HEK293 (cell line): ENCODE data around the gene CNKSR2.
A peak's percentile ranks its signal among the peaks of the same experiment; 100 is the strongest.

ENCODE experiments used
- CTCF ChIA-PET: fragments of 350-600 bp; formaldehyde crosslinking; extraction: SDS; loops from one replicate; lab custom pipeline; 2021; ENCODE audit warnings: antibody characterized with exemption; lab: Yijun Ruan, JAX
- POLR2A ChIA-PET: fragments of 300-600 bp; formaldehyde crosslinking; extraction: SDS; loops from one replicate; lab custom pipeline; 2020; ENCODE audit warnings: antibody characterized with exemption, inconsistent platforms; lab: Yijun Ruan, JAX
- H3K27ac ChIP-seq: fragments of 200-500 bp; sonication (Bioruptor generic); 2 replicates; pipeline ENCODE4 v1.5.1; 2014; ENCODE audit warnings: low read depth, low read length, control low read depth, inconsistent platforms; ENCODE audit errors: extremely low read depth
- H3K36me3 ChIP-seq, 2 experiments: fragments of 200-500 bp in 1 of 2; sonication (Bioruptor generic) in 1 of 2; 1 replicate in 1 of 2; 2 replicates in 1 of 2; pipeline ENCODE4 v1.5.1; 2014 to 2017; ENCODE audit warnings: inconsistent platforms in 2 of 2, low read length in 2 of 2; ENCODE audit not compliant: control insufficient read depth in 2 of 2, insufficient read depth in 1 of 2
- H3K4me1 ChIP-seq: fragments of 200-500 bp; sonication (Bioruptor generic); 2 replicates; pipeline ENCODE4 v1.5.1; 2014; ENCODE audit warnings: mild to moderate bottlenecking, low read length, inconsistent platforms; ENCODE audit not compliant: control insufficient read depth, insufficient read depth
- H3K4me3 ChIP-seq: 2 replicates; pipeline ENCODE4 v1.5.1; 2011; ENCODE audit warnings: low read depth, mild to moderate bottlenecking, control low read depth, low read length, moderate library complexity
- H3K9me3 ChIP-seq: fragments of 200-500 bp; sonication (Bioruptor generic); 2 replicates; pipeline ENCODE4 v1.5.1; 2014; ENCODE audit warnings: low read depth, low read length, inconsistent platforms; ENCODE audit not compliant: control insufficient read depth, insufficient read depth
- BCL6B ChIP-seq: fragments of 450-650 bp; formaldehyde crosslinking; IDR thresholded peaks from 2 replicates; pipeline ENCODE4 v1.5.1; 2017; ENCODE audit warnings: missing biosample characterization, missing genetic modification characterization
- SETDB1 ChIP-seq: IDR thresholded peaks from one replicate; pipeline ENCODE4 v1.6.1; 2017; ENCODE audit warnings: mild to moderate bottlenecking, low read length, moderate library complexity, mixed read lengths; ENCODE audit not compliant: insufficient read length
- TCF7L2 ChIP-seq: IDR thresholded peaks from 2 replicates; pipeline ENCODE4 v1.6.1; 2011; ENCODE audit warnings: low read depth, mild to moderate bottlenecking, inconsistent platforms, low read length, moderate library complexity, borderline replicate concordance
- ZEB2 ChIP-seq: fragments of 450-650 bp; formaldehyde crosslinking; IDR thresholded peaks from 2 replicates; pipeline ENCODE4 v1.5.1; 2016; ENCODE audit warnings: missing biosample characterization, missing genetic modification characterization
- ZFHX2 ChIP-seq: fragments of 450-650 bp; formaldehyde crosslinking; conservative IDR thresholded peaks from 2 replicates; pipeline ENCODE4 v1.5.1; 2016; ENCODE audit warnings: missing biosample characterization, missing genetic modification characterization
- ZNF311 ChIP-seq: fragments of 450-650 bp; formaldehyde crosslinking; IDR thresholded peaks from 2 replicates; pipeline ENCODE4 v1.5.1; 2017; ENCODE audit warnings: missing biosample characterization, missing genetic modification characterization, borderline replicate concordance
- ZNF324 ChIP-seq: fragments of 450-650 bp; formaldehyde crosslinking; IDR thresholded peaks from 2 replicates; pipeline ENCODE4 v1.5.1; 2016; ENCODE audit warnings: missing biosample characterization, missing genetic modification characterization
- ZNF366 ChIP-seq: fragments of 450-650 bp; formaldehyde crosslinking; conservative IDR thresholded peaks from 2 replicates; pipeline ENCODE4 v1.5.1; 2016; ENCODE audit warnings: missing biosample characterization, missing genetic modification characterization
- ZNF394 ChIP-seq: fragments of 450-650 bp; formaldehyde crosslinking; IDR thresholded peaks from 2 replicates; pipeline ENCODE4 v1.5.1; 2016; ENCODE audit warnings: missing biosample characterization, missing genetic modification characterization, mild to moderate bottlenecking, moderate library complexity, borderline replicate concordance
- ZNF398 ChIP-seq: fragments of 450-650 bp; formaldehyde crosslinking; IDR thresholded peaks from 2 replicates; pipeline ENCODE4 v1.5.1; 2017; ENCODE audit warnings: missing biosample characterization, missing genetic modification characterization
- ZNF416 ChIP-seq: fragments of 450-650 bp; formaldehyde crosslinking; IDR thresholded peaks from 2 replicates; pipeline ENCODE4 v1.5.1; 2016; ENCODE audit warnings: missing biosample characterization, missing genetic modification characterization
- ZNF433 ChIP-seq: fragments of 450-650 bp; formaldehyde crosslinking; IDR thresholded peaks from 2 replicates; pipeline ENCODE4 v1.5.1; 2016; ENCODE audit warnings: missing biosample characterization, missing genetic modification characterization, low read depth
- ZNF488 ChIP-seq: fragments of 450-650 bp; formaldehyde crosslinking; IDR thresholded peaks from 2 replicates; pipeline ENCODE4 v1.5.1; 2016; ENCODE audit warnings: missing biosample characterization, missing genetic modification characterization
- ZNF596 ChIP-seq: fragments of 450-650 bp; IDR thresholded peaks from 2 replicates; pipeline ENCODE4 v1.5.0; 2018; ENCODE audit warnings: missing biosample characterization, mild to moderate bottlenecking, missing genetic modification characterization, moderate library complexity
- ZNF610 ChIP-seq: fragments of 450-650 bp; formaldehyde crosslinking; IDR thresholded peaks from 2 replicates; pipeline ENCODE4 v1.5.1; 2016; ENCODE audit warnings: missing biosample characterization, missing genetic modification characterization, borderline replicate concordance
- ZNF626 ChIP-seq: fragments of 450-650 bp; sonication (Bioruptor Pico); formaldehyde crosslinking; IDR thresholded peaks from 2 replicates; pipeline ENCODE4 v1.5.1; 2018; ENCODE audit warnings: missing biosample characterization, missing genetic modification characterization, inconsistent platforms
- ZNF768 ChIP-seq: fragments of 450-650 bp; formaldehyde crosslinking; IDR thresholded peaks from 2 replicates; pipeline ENCODE4 v1.5.1; 2018; ENCODE audit warnings: missing biosample characterization, mild to moderate bottlenecking, missing genetic modification characterization
- ZSCAN30 ChIP-seq: fragments of 450-650 bp; IDR thresholded peaks from 2 replicates; pipeline ENCODE4 v1.5.1; 2018; ENCODE audit warnings: missing biosample characterization, mild to moderate bottlenecking, missing genetic modification characterization, moderate library complexity

The CNKSR2 gene

GRCh38 chrX:21675931-21676330 lies 301.7 kb downstream of the CNKSR2 start (continued):
- no peak for TF ChIP-seq BCL6B (tag by site-specific recombination)
- TF ChIP-seq ZNF311 (tag by site-specific recombination): no peak
- no peak for TF ChIP-seq ZNF488 (tag by site-specific recombination)
- no peak for TF ChIP-seq ZEB2 (tag by site-specific recombination)
- no peak for TF ChIP-seq ZNF366 (tag by site-specific recombination)
- TF ChIP-seq ZNF626 (tag by site-specific recombination): no peak
- no peak for TF ChIP-seq ZNF596 (tag by site-specific recombination)

- TF ChIP-seq SETDB1 (peak; percentile 32), ZNF416 (tag by site-specific recombination) (no peak)
- TF ChIP-seq, all 188 proteins: peak for 1
- H3K4me3 ChIP-seq: no peak overlapping the region
- ChIA-PET CTCF (no interaction called here), POLR2A (no interaction called here)
- no peaks in the 10 kb centered on the region for H3K9me3 ChIP-seq
- no peak overlapping the region for H3K27ac ChIP-seq
- no peaks in the 10 kb centered on the region for H3K4me1 ChIP-seq
- no peaks in the 10 kb centered on the region for H3K36me3 ChIP-seq
These were observed 303.9 kb downstream of the CNKSR2 start for GRCh38 chrX:21678048-21678612.

- H3K36me3 ChIP-seq: no peaks in the 10 kb centered on the region
- H3K9me3 ChIP-seq: no peaks in the 10 kb centered on the region
- H3K4me1 ChIP-seq: no peaks in the 10 kb centered on the region
- POLR2A ChIA-PET: no interaction called here
- H3K27ac ChIP-seq: no peak overlapping the region
- CTCF ChIA-PET: interaction anchor here (1.0 kb wide), 1 partner anchor 13 kb away, joined by 3 read pairs; no protein-coding TSS in a partner anchor
- H3K4me3 ChIP-seq: no peak overlapping the region
- peak; percentile 21; the same call in 1 of the 2 replicates for TF ChIP-seq TCF7L2
- no peak for TF ChIP-seq ZSCAN30 (tag by site-specific recombination)
These were observed 309.7 kb downstream of the CNKSR2 start for GRCh38 chrX:21683941-21684340.

GRCh38 chrX:21691512-21692018 lies 317.3 kb downstream of the CNKSR2 start:
- POLR2A ChIA-PET: no interaction called here
- Histone ChIP-seq H3K4me1 (no peaks in the 10 kb centered on the region), H3K4me3 (no peak overlapping the region), H3K36me3 (no peaks in the 10 kb centered on the region), H3K27ac (no peak overlapping the region), H3K9me3 (no peaks in the 10 kb centered on the region)
- TF ChIP-seq ZNF324 (tag by site-specific recombination): no peak
- TF ChIP-seq ZNF433 (tag by site-specific recombination): no peak
- no peak for TF ChIP-seq ZNF398 (tag by site-specific recombination)
- no peak for TF ChIP-seq ZFHX2 (tag by site-specific recombination)
- peak; percentile 91 for TF ChIP-seq SETDB1
- TF ChIP-seq ZNF394 (tag by site-specific recombination): no peak
- no peak for TF ChIP-seq ZNF610 (tag by site-specific recombination)
- TF ChIP-seq ZNF768 (tag by site-specific recombination): no peak
- CTCF ChIA-PET: no interaction called here
